Loucy (cell line): ENCODE measurements around the gene ABHD11.

Experiments used
- CTCF ChIP-seq: fragments of 200-600 bp; sonication (generic); conservative IDR thresholded peaks from 2 replicates; pipeline ENCODE4 v1.5.1; 2014; ENCODE audit warnings: mild to moderate bottlenecking, antibody characterized with exemption, low read length
- EZH2phosphoT487 ChIP-seq: fragments of 200-600 bp; IDR thresholded peaks from 2 replicates; pipeline ENCODE4 v1.6.1; 2018; ENCODE audit warnings: antibody characterized with exemption, mild to moderate bottlenecking, moderate library complexity, borderline replicate concordance

- TF ChIP-seq CTCF (no peak), EZH2phosphoT487 (no peak)
Measured at GRCh38 chr7:73737491-73738219, 947 bp downstream of the ABHD11 start.
